GM21526 (cell line): ENCODE results near the gene TTLL8.

Experiments
- ATAC-seq: cut with Tn5 transposase; IDR thresholded peaks from one replicate; pipeline ENCODE4 v1.9.1; 2021; ENCODE audit warnings: moderate library complexity; ENCODE audit not compliant: unreplicated experiment, low FRiP score

TTLL8 gene

DNA sequence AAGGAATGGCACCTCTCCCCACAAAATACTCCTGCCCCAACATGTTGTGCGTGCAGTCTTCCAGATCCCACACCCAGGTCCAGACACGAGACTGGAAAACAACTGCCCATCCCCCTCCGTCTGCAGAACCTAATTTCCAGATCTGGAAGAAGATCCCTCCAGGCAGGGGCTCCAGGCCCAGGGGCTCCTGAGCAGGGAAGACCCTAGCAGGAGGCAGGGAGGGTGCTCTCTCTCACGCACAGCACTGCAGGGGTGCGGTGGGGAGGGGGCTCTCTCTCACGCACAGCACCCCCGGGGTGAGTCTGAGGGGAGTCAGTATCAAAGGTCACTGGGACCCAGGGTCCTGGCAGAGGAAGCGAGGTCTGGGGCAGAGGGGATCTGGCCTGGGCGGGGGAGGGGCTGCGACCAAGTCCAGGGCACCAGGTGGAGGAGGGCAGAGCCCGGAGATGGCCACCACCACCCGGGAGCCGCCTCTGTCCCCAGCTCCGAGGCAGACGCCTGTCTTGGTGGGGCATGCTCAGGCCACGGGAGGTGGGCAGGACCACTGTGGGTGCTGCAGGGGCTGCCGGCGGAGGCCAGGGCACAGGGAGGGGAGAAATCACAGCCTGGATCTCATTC lies 25.5 kb upstream of the TTLL8 start:
- no peak for ATAC-seq

DNA sequence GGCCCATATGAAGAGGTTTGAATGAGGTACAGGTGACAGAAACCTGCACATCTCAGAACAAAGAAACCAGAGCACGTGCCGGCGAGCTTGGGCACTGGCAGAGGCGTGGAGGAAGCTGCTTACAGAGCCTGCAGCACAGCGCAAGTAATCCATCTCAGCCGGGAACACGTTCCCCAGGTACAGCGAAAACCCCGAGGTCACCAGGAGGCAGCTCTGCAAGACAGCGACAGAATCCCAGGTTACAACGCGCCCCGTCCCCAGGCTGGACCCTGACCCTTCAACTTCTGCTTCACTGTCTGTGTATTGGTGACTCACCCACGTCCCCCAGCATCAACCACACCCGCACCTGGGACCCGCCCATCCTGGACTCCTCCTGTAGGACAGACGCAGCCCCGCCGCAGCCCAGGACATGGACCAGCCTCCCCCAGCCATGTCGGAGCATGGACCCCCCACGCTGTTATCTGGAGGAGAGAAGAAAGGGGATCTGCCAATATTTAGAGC lies 24.9 kb upstream of the TTLL8 start:
- no peak for ATAC-seq

DNA sequence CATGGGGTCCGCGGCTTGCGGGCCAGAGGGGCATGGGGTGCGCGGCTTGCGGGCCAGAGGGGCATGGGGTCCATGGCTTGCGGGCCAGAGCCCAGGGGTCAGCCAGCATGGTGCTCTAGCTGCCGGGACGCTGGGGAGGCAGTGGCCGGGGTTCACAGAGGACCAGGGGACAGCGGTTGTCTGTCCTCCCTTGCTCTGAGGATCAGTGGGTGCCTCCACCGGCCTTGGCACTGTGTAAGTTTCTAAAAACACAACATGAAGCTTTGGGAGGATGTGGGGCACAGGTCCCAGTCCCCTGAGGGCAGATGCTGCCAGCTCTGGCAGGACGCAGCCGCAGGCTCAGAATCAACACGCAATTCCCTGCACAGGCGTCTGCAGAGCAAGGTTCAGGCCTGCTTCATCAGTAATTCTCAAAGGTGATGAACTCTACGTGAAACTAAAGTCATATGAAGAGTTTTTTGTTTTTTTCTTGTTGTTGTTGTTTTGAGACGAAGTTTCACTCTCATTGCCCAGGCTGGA lies 24.2 kb upstream of the TTLL8 start:
- no peak for ATAC-seq

DNA sequence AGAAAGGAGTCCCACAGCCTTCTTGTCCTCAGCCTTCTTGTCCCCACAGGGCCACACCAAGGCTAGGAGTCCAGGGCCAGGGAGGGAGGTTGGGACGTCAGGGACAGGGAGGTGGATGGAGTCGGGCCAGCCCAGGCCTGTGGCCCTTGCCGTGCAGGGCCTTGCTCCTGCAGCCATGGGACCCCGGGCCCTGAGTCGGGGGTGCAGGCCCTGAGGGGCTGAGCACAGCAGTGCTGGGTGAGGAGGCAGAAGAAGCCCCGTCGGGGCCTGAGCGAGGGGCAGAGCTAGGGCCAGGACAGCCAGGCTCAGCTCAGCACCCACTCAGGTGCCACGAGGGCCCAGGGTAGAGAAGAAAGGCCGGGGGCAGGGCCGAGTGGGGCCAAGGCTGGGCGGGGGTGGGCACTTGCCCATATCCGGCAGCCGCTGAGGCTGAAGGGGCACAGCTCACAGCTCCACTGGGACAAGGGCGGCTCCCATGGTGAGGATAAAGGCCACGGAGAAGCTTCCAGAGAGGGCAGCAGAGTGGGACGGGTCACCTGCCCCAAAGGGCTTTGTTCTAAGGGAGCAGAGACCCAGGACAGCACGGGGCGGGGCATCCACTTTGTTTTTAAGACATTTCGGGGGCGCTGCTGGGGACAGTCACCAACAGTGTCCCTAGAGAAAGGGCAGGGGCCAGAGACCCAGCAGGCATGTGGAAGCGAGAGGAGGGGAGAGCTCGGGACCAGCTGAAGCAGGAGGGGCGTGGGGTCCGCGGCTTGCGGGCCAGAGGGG lies 23.5 kb upstream of the TTLL8 start:
- ATAC-seq = no peak

DNA sequence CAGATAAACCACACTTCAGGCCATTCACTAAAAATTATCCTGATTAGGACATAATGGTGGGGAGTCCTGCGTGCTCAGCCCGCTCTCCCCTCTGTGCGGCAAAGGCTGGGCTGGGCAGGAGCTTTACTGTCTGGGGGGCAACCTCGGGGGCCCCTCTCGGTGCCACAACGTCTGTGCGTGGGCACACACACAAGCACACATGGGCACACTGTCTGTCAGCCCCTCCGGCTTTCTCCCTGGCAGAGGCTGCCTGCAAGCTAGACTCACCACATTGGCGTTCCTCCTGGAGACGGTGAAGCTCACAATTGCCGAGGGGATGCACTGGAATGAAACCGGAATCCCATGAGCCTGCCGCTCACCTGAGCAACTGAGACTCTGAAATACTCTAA lies 22.0 kb upstream of the TTLL8 start:
- no peak for ATAC-seq

DNA sequence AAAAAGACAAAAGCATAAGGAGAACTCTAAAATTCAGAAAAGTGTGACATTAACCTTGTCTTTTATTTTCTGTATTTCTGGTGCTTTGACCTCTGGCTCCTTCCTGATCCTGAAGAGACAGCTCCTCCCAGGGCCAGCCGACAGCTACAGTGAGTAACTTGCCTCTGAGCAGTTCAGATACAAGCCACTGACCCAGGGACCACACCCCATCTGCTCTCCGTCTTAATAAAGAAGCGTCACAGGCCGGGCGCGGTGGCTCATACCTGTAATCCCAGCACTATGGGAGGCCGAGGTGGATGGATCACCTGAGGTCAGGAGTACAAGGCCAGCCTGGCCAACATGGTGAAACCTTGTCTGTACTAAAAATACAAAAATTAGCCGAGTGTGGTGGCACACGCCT lies 20.7 kb upstream of the TTLL8 start:
- no peak for ATAC-seq

DNA sequence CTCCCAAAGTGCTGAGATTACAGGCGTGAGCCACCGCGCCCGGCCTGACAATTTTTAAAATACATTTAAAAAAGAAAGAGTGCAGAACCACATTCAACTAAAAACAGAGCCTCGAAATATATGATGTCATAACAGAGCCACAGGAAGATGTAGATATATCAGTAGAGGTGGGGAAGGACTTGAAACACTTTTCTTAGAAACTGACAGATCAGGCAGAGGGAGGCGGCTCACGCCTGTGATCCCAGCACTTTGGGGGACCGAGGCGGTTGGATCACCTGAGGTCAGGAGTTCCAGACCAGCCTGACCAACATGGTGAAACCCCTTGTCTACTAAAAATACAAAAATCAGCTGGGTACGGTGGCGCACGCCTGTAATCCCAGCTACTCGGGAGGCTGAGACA lies 20.1 kb upstream of the TTLL8 start:
- no peak for ATAC-seq

DNA sequence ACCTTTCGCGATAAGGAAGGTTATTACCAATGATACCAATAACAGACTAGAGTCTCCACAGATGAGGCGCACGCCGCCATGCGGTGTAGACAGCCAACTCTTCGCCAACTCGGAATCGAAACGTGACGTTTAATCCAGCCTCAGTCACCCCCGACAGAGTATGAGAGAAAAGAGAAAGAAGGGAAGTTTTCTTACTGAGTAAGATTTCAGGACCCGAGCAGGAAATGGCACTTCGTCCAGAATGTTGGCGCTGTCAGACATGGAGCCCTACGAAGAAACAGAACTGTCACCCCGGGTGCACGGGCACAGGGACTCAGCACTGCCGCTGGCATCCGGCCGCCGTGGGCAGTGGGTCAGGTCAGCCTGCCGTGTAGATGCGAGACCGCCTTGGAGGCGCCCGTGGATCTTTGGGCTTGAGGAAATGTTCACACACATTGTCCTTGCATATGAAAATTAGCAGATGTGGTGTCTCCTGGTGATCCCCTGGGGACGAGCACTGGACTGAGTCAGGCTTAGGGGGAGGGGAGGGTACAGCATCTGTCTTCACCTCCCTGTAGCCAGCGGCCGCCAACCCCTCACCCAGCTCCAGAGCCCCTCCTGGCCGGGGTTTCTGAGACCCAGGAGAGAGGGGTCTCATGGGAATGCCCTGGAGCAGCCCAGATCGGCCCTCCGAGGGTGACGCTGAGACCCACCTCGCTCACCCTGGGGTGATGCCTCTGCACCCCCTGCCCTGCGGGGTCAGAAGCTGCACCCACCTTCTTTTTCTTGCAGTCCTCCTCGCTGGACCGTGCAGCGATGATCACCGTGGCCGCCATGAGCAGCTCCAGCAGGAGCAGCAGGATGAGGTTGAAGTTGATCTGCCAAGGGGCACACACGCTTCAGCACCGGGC lies 18.8 kb upstream of the TTLL8 start:
- ATAC-seq = no peak

DNA sequence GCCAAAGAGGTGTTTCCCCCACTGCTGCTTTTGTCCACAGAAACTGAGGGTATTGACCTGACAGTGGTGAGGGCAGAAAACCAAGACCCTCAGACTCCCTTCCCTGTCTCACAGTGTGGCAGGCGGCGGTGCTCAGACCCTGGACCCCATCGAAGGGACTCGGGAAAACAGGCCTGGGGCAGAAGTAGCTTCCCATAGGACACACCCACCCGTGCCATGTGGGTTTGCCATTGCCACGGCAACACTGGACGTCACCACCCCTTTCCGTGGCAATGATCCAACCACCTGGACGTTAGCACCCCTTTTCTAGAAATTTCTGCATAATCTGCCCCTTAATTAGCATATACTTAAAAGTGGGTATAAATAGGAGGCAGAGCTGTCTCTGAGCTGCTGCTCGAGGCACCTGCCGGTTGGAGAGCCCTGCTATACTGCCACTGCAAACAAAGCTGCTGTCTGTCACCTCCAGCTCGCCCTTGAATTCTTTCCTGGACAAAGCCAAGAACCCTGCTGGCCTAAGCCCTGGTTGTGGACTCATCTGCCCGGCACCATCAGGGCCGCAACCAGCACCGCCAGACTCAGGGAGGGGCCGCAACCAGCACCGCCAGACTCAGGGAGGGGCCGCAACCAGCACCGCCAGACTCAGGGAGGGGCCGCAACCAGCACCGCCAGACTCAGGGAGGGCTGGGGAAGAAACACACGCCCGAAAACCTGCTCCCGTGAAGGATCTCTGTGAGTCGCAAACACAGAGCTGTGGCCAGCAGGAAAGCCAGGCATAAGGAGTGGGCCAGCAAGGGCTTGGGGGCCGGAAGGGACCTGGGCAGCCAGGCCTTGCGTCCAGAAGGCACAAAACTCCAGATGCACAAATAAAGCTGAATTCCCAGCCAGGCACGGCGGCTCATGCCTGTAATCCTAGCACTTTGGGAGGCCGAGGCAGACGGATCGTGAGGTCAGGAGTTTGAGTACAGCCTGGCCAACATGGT lies 16.7 kb upstream of the TTLL8 start:
- no peak for ATAC-seq

DNA sequence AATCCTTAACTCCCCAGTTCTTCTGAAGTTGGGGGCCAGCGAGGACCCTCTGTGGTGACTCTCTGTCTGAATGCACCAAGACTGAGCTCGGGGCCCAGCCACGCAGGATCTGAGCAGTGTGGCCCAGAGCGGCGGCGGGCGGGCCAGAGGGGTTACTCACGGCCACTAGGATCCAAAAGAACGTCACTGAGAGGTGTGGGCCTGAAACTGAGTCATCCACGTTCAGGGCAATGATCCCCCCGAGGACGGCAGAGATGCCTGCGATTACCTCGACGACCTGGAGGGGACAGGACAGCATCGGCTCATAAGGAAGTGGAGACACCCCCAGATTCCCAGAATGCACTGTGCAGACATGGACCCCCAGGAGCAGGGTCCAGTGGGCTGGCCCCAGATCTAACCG lies 16.0 kb upstream of the TTLL8 start:
- ATAC-seq = no peak

DNA sequence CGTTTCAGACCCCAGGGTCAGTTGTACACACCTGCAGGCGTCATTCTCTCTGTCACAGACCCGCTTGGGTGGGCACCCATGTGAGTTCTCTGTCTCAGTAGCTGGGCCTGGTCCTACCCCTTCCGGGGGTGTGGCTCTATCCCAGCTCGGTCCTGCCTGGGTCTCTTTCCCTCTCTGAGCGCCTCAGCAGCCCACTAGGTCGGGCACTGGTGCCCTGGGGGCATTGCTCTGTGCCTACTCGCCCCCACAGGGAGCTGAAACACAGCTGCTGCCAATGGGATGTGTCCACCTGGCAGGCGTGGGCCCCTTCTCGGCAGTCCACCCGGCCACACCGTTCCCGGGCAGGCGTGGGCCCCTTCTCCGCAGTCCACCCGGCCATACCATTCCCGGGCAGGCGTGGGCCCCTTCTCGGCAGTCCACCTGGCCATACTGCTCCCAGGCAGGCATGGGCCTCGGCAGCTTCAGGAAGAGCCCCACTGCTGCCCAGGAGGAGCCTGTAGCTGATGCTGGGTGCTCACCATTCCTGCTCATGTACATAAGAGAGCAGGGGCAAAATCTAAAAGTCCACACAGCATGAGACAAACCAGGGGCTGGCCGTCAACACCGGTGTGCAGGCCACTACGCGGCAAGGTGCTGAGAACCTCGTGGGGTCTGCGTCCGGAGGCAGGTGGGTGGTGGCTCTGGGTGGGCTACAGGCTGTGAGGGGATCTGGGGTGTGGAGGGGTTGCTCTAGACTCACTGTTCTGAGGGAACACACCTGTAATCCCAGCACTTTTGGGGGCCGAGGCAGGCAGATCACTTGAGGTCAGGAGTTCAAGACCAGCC lies 14.8 kb upstream of the TTLL8 start:
- no peak for ATAC-seq

DNA sequence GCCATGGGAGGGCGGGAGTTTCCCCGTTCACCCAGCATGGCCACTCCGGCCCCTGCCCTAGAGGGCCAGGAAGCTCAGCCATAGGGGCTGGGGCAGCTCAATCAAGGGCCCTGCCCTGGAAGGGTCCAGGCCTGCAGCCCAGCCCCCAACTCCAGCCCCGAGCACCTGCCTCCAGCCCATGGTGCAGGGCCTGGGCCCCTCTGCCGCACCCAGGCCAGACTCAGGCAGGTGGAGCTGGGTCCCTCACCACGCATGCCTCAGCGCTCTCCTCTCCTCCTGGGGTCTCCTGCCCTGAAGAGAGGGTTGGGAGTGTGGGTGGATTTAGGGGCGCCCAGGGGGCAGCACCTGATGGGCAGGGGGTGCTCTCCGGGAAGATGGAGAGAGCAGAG lies 14.1 kb upstream of the TTLL8 start:
- ATAC-seq = no peak

DNA sequence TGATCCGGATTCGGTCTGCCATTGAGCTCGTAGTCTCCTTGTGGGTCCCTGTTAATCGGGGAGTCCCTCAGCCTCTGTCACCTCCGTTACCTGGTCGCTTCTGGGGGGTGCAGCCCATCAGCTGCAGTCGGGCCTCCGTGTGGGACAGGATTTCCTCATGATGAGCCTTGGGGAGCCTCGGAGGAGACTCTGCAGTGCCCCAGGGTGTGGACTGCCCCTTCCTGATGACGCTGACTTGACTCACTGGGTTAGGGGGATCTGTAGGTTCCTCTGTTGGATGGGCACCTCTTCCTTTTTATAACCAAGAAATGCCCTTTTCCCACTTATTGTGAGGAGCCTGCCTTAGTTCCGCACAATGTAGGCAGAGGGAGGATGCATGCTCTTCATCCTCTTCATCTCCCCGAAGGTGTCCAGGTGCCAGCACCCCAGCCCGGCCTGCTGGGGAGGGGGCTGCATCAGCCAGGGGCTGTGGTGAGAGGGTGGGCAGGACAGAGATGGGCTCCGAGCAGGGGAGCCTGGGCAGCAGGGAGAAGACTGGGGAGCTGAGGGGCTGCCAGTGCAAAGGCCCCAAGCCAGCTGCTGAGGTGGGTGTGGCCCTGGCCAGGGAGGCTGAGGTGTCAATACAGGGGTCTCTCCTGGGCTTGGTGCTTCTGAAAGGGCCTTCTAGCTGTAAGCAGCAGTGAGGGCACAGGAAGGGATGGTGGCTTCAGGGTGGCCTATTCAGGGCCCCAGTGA lies 13.5 kb upstream of the TTLL8 start:
- no peak for ATAC-seq

DNA sequence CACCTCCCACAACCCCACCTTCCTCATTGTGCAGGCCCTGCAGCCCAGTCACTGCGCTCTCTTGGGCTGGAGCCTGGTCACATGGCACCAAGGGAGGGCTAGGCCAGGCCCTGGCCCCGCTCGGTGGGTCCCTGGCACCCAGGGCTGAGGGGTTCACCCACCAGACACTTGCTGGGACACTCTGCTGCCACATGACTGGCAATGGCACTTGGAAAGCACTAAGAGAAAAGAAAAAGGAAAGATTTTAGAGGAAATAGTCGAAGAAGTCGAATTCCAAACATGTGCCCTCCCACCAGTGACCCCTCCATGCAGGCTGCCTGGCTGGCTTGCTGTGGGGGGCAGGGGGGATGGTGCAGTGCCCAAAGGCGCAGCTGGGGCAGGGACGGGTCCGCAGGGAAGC lies 12.3 kb upstream of the TTLL8 start:
- no peak for ATAC-seq

DNA sequence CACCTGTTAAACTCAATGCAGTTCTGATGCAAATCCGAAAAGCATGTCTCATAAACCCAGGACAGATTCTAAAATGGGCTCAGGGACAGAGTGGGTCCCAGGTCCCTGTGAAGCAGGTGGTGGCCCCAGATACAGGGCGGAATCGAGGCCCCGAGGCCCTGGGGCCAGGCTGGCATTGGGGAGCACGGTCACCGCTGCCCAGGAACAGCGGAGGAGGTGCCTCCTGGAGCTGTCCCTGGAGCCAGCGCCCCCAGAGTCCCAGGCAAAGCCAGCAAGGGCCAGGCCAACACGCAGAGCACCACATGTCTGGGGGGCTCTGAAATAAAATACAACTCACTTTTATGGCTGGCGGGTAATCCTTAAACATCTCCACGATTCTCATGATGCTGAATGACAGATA lies 10.0 kb upstream of the TTLL8 start:
- ATAC-seq = no peak

DNA sequence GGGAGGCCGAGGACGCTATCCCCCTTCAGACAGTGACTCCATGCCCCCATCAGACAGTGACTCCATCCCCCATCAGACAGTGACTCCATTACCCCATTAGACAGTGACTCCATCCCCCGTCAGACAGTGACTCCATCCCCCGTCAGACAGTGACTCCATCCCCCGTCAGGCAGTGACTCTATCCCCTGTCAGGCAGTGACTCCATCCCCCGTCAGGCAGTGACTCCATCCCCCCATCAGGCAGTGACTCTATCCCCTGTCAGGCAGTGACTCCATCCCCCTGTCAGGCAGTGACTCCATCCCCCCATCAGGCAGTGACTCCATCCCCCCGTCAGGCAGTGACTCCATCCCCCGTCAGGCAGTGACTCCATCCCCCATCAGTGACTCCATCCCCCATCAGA lies 9.1 kb upstream of the TTLL8 start:
- ATAC-seq = no peak

DNA sequence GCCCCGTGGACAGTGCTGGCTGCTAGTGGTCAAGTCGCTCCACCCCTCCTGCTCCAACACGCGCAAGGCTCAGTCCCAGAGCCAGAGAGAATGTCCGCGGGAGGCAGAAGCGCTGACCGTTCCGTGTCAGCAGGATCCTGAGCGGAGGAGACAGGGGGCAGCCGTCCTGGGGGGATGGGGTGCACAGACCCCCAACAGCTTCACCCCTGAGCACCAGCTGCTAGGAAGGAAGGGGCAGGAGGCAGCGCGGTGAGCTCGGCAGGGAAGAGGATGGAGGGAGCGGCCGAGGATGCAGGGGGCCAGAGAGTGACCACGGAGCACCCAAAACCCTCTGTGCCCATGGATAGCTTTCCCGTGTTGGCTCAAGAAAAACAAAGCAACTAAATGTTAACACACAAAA lies 6.4 kb upstream of the TTLL8 start:
- ATAC-seq = no peak

DNA sequence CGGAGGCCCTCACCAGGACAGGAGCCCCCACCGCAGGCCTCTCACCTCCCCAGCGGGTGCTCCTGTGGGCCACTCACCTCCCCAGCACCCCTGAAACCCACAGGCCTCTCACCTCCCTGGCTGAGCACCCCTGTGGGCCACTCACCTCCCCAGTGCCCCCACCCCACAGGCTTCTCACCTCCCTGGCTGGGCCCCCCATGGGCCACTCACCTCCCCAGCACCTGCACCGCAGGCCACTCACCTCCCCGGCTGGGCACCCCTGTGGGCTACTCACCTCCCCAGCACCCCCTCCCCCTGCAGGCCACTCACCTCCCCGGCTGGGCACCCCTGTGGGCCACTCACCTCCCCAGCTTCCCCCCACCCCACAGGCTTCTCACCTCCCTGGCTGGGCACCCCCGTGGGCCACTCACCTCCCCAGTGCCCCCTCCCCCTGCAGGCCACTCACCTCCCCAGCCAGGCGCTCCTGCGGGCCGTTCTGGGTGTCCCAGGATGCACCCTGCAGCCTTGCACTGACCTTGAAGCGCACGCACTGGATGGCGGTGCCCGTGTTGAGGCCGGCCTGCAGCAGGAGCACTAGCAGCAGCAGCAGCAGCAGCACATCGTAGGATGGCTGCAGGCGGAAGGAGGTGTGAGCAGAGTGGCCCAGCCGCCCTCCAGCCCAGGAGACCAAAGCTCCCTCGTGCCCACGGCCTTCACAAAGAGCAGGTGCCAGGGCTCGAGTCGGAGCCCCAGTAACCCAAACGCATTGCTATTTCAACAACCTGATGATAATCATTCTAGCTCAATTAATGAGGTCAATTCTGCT lies 5.7 kb upstream of the TTLL8 start:
- ATAC-seq = no peak
